ENCODE results near the gene NMT1. TPM values are rescaled to one million over a fixed set of nuclear protein-coding genes. Genes with fewer than 3 reads are reported as not detected.

NMT1 gene
- total RNA-seq, 1 experiment from 2014 or later, result 89.7 TPM

DNA sequence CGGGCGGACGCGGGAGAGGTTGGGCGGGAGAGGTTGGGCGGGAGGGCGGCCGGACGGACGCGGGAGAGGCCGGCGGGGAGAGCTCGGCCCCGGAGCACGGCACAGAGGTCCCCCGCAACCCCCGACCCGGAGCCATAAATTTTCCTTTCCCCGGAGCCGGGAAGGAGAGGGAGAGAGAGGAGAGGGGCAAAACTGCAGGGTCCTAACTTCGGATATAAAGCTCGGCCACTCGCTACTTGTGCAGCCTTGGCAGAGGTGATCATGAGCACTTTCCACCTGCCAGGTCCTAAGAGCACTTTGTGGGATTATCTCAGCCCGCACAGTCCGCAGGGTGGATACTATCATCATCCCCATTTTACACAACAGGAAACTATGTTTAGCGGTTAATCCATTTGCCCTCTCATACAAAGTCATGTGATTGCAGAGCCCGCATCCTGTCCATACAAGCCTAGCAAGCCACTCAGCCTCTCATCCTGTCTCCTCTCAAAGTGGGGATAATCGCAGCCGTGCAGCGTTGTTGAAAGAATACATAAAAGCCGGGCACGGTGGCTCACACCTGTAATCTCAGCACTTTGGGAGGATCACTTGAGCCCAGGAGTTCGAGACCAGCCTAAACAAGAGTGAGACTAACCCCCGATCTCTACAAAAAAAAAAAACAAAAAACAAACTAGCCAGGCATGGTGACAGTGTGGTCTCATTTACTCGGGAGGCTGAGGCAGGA is 8.9 kb upstream of the NMT1 start:
- BruUV-seq (replicated peaks), result no TSS peak
- no peaks in the 10 kb centered on the region for H3K9me3 Mint-ChIP-seq (ENCODE audit: unreplicated experiment)
- TF ChIP-seq, protein P1, sequence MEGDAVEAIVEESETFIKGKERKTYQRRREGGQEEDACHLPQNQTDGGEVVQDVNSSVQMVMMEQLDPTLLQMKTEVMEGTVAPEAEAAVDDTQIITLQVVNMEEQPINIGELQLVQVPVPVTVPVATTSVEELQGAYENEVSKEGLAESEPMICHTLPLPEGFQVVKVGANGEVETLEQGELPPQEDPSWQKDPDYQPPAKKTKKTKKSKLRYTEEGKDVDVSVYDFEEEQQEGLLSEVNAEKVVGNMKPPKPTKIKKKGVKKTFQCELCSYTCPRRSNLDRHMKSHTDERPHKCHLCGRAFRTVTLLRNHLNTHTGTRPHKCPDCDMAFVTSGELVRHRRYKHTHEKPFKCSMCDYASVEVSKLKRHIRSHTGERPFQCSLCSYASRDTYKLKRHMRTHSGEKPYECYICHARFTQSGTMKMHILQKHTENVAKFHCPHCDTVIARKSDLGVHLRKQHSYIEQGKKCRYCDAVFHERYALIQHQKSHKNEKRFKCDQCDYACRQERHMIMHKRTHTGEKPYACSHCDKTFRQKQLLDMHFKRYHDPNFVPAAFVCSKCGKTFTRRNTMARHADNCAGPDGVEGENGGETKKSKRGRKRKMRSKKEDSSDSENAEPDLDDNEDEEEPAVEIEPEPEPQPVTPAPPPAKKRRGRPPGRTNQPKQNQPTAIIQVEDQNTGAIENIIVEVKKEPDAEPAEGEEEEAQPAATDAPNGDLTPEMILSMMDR (IDR thresholded peaks at IDR 0.05; ENCODE audit: unreplicated experiment), result no peak
- DNase-seq (ENCODE audit: unreplicated experiment), result peak; percentile 23
- peaks cover 10% of the 10 kb centered on the region for H3K4me1 Mint-ChIP-seq (ENCODE audit: insufficient read depth, unreplicated experiment)
- POLR2A ChIA-PET, result interaction anchor here (0.5 to 10.6 kb wide), 7 partner anchors 9 to 153 kb away, joined by 3 to 180 read pairs (median 6); partner anchors contain the start of genes EFTUD2, HEXIM2 and NMT1
- H3K27me3 Mint-ChIP-seq (ENCODE audit: insufficient read depth, unreplicated experiment), result no peaks in the 10 kb centered on the region
- intact Hi-C loops (cut with micrococcal nuclease), result no loop called here
- peaks cover 19% of the 10 kb centered on the region for H3K36me3 Mint-ChIP-seq (ENCODE audit: insufficient read depth, unreplicated experiment)
- H3K27ac Mint-ChIP-seq (ENCODE audit: low read depth, unreplicated experiment), result peak overlapping the region; percentile 23
- CTCF ChIA-PET, result interaction anchor here (0.6 kb wide), 1 partner anchor 28 kb away, joined by 3 read pairs; no protein-coding TSS in a partner anchor
- peak overlapping the region; percentile 50 for H3K4me3 Mint-ChIP-seq (ENCODE audit: unreplicated experiment)

DNA sequence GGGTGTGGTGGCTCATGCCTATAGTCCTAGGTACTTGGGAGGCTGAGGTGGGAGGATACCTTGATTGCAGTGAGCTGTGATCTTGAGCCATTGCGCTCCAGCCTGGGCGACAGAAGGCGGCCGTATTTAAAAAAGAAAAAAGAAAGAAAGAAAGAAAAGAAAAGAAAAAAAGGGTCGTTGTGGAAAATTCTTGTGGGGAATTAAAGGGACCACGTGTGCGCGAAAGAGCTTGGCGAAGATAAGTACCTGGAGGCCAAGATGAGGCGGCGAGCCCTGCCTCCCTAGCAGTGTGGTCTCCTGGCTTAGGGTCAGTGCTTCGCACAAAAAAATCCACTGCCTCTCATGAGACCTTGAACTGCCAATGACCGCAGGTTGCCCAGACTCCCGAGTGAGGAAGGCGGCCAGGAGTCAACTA is 728 bp upstream of the NMT1 start:
- peaks cover 32% of the 10 kb centered on the region for H3K36me3 Mint-ChIP-seq (ENCODE audit: insufficient read depth, unreplicated experiment)
- peak overlapping the region; percentile 94 for H3K27ac Mint-ChIP-seq (ENCODE audit: low read depth, unreplicated experiment)
- ChIA-PET POLR2A (interaction anchor here (0.7 to 4.8 kb wide), 26 partner anchors 11 to 262 kb away, joined by 3 to 180 read pairs (median 6); partner anchors contain the start of genes ACBD4, DCAKD, EFTUD2 and HEXIM1), CTCF (interaction anchor here (0.6 to 1.9 kb wide), 7 partner anchors 11 to 188 kb away, joined by 3 to 7 read pairs (median 4); partner anchors contain the start of gene PLCD3)
- H3K9me3 Mint-ChIP-seq (ENCODE audit: unreplicated experiment), result no peaks in the 10 kb centered on the region
- TF ChIP-seq, protein P1 (IDR thresholded peaks at IDR 0.05; ENCODE audit: unreplicated experiment), result no peak
- BruUV-seq (replicated peaks), result TSS peak; percentile 80
- intact Hi-C loops (cut with micrococcal nuclease), result no loop called here
- DNase-seq (ENCODE audit: unreplicated experiment), result no peak
- peaks cover 5% of the 10 kb centered on the region for H3K4me1 Mint-ChIP-seq (ENCODE audit: insufficient read depth, unreplicated experiment)
- peak overlapping the region; percentile 84 for H3K4me3 Mint-ChIP-seq (ENCODE audit: unreplicated experiment)
- H3K27me3 Mint-ChIP-seq (ENCODE audit: insufficient read depth, unreplicated experiment), result no peaks in the 10 kb centered on the region

DNA sequence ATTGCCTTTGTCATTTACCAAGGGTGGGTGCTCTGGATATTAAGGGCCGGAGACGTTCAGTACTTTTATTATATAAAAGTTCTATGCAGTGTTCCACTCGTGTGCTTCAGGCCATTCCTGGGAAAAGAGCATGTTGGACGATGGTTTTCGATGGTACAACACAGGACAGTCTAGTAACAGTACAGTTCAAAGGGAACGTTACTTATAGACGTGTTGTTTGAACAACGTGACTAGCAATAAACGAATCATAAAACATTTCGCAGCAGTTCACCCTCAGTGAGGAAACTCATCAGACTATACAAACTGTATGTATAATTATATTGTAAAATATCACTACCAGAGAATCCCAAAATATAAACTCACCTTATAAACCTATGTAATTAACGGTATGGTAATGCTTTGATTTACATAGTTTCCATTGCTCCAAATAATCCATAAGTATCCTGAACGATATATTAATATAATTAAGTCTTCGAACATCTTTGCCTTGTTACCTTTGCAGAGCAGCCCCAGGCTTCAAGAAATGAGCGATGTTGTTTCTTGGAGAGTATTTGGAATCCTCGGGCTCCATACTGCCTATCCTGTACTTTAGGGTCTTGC is 589 bp downstream of the NMT1 start:
- DNase-seq (ENCODE audit: unreplicated experiment), result no peak
- ChIA-PET POLR2A (interaction anchor here (0.6 to 4.8 kb wide), 31 partner anchors 10 to 256 kb away, joined by 3 to 180 read pairs (median 5); partner anchors contain the start of genes ACBD4, DCAKD, EFTUD2 and HEXIM1), CTCF (interaction anchor here (0.6 to 1.8 kb wide), 8 partner anchors 13 to 1643 kb away, joined by 3 to 7 read pairs (median 4); partner anchors contain the start of gene PLCD3)
- intact Hi-C loops (cut with micrococcal nuclease), result no loop called here
- Mint-ChIP-seq H3K4me3 (ENCODE audit: unreplicated experiment) (peak overlapping the region; percentile 84), H3K9me3 (ENCODE audit: unreplicated experiment) (no peaks in the 10 kb centered on the region), H3K36me3 (ENCODE audit: insufficient read depth, unreplicated experiment) (peaks cover 26% of the 10 kb centered on the region), H3K27ac (ENCODE audit: low read depth, unreplicated experiment) (peak overlapping the region; percentile 94), H3K4me1 (ENCODE audit: insufficient read depth, unreplicated experiment) (peaks cover 5% of the 10 kb centered on the region), H3K27me3 (ENCODE audit: insufficient read depth, unreplicated experiment) (no peaks in the 10 kb centered on the region)
- TF ChIP-seq, protein P1 (IDR thresholded peaks at IDR 0.05; ENCODE audit: unreplicated experiment), result no peak
- BruUV-seq (replicated peaks), result TSS peak; percentile 78

DNA sequence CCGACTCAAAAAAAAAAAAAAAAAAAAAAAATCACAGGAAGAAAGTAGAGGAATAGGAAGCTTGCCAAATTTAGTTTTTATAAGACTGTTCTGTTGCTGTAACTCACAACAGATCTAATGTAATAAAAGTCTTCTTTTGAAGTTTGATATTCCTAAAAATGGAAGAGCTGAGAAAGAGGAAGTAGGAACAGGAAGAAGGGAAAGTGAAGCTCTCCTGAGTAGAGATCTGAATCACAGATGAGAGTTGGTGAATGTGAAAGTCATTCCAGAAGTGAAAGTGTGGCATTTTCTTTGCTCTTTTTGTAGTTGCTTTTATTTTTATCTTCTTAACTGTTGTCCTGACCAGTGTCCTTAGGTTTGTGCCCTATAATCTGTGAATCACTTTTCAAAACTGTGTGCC is 2.1 kb downstream of the NMT1 start:
- no TSS peak for BruUV-seq (replicated peaks)
- Mint-ChIP-seq H3K4me1 (ENCODE audit: insufficient read depth, unreplicated experiment) (peaks cover 5% of the 10 kb centered on the region), H3K27ac (ENCODE audit: low read depth, unreplicated experiment) (no peak overlapping the region), H3K27me3 (ENCODE audit: insufficient read depth, unreplicated experiment) (no peaks in the 10 kb centered on the region), H3K9me3 (ENCODE audit: unreplicated experiment) (no peaks in the 10 kb centered on the region), H3K4me3 (ENCODE audit: unreplicated experiment) (no peak overlapping the region), H3K36me3 (ENCODE audit: insufficient read depth, unreplicated experiment) (peaks cover 21% of the 10 kb centered on the region)
- intact Hi-C loops (cut with micrococcal nuclease), result no loop called here
- POLR2A ChIA-PET, result interaction anchor here (1.4 to 4.8 kb wide), 6 partner anchors 8 to 164 kb away, joined by 4 to 180 read pairs (median 12); partner anchors contain the start of genes DCAKD and EFTUD2
- CTCF ChIA-PET, result interaction anchor here (0.6 to 1.5 kb wide), 4 partner anchors 32 to 138 kb away, joined by 3 to 6 read pairs (median 5); partner anchors contain the start of gene ACBD4
- TF ChIP-seq, protein P1 (IDR thresholded peaks at IDR 0.05; ENCODE audit: unreplicated experiment), result no peak
- no peak for DNase-seq (ENCODE audit: unreplicated experiment)
